H9 (cell line): Measurements from ENCODE around the gene CELF4. TPM values are rescaled to one million over a fixed set of nuclear protein-coding genes. Genes with fewer than 3 reads are reported as not detected.
A peak's percentile ranks its signal among the peaks of the same experiment; 100 is the strongest.

ENCODE experiments used
- DNase-seq: peaks from one replicate; pipeline ENCODE4 v3.0.0-alpha.2; 2017
- H2AFZ ChIP-seq: one replicate; pipeline ENCODE4 v1.6.1; 2013; ENCODE audit warnings: mild to moderate bottlenecking, low read length, control low read depth, moderate library complexity
- H2AK5ac ChIP-seq: 2 replicates; pipeline ENCODE4 v1.6.1; 2013; ENCODE audit warnings: low read length, control low read depth, mixed read lengths; ENCODE audit not compliant: insufficient read length
- H2BK120ac ChIP-seq: one replicate; pipeline ENCODE4 v1.6.1; 2013; ENCODE audit warnings: low read depth, mild to moderate bottlenecking, low read length, control low read depth, inconsistent platforms; ENCODE audit not compliant: poor library complexity, severe bottlenecking
- H2BK12ac ChIP-seq: 2 replicates; pipeline ENCODE4 v1.6.1; 2013; ENCODE audit warnings: low read length, control low read depth, mixed read lengths, low read depth; ENCODE audit not compliant: insufficient read length
- H2BK15ac ChIP-seq: 2 replicates; pipeline ENCODE4 v1.6.1; 2013; ENCODE audit warnings: low read depth, low read length, control low read depth
- H2BK20ac ChIP-seq: one replicate; pipeline ENCODE4 v1.6.1; 2013; ENCODE audit warnings: low read depth, mild to moderate bottlenecking, low read length, control low read depth, inconsistent platforms; ENCODE audit not compliant: poor library complexity, severe bottlenecking
- H2BK5ac ChIP-seq: 2 replicates; pipeline ENCODE4 v1.6.1; 2013; ENCODE audit warnings: low read length, control low read depth, mixed read lengths; ENCODE audit not compliant: insufficient read length
- H3K14ac ChIP-seq: 2 replicates; pipeline ENCODE4 v1.6.1; 2013; ENCODE audit warnings: low read length, control low read depth; ENCODE audit not compliant: insufficient read depth
- H3K18ac ChIP-seq: 2 replicates; pipeline ENCODE4 v1.6.1; 2013; ENCODE audit warnings: low read depth, mild to moderate bottlenecking, mixed read lengths, low read length, control low read depth; ENCODE audit not compliant: insufficient read length
- H3K23ac ChIP-seq: 2 replicates; pipeline ENCODE4 v1.6.1; 2013; ENCODE audit warnings: low read length, control low read depth, mixed read lengths, low read depth; ENCODE audit not compliant: insufficient read length
- H3K23me2 ChIP-seq: 2 replicates; pipeline ENCODE4 v1.6.1; 2013; ENCODE audit warnings: low read depth, mild to moderate bottlenecking, mixed read lengths, low read length, control low read depth; ENCODE audit not compliant: insufficient read length, poor library complexity, severe bottlenecking
- H3K27ac ChIP-seq: 2 replicates; pipeline ENCODE4 v1.5.1; 2013; ENCODE audit warnings: low read length, control low read depth, mixed read lengths, low read depth; ENCODE audit not compliant: insufficient read length
- H3K27me3 ChIP-seq: 2 replicates; pipeline ENCODE4 v1.6.1; 2013; ENCODE audit warnings: low read length, control low read depth, inconsistent platforms; ENCODE audit not compliant: insufficient read depth
- H3K4ac ChIP-seq: 2 replicates; pipeline ENCODE4 v1.6.1; 2013; ENCODE audit warnings: low read depth, mild to moderate bottlenecking, control low read depth, inconsistent platforms, low read length, moderate library complexity
- H3K4me1 ChIP-seq: 2 replicates; pipeline ENCODE4 v1.6.1; 2013; ENCODE audit warnings: low read length, control low read depth, inconsistent platforms; ENCODE audit not compliant: insufficient read depth
- H3K4me2 ChIP-seq: 2 replicates; pipeline ENCODE4 v1.6.1; 2013; ENCODE audit warnings: low read length, control low read depth, mixed read lengths; ENCODE audit not compliant: insufficient read length, insufficient read depth
- H3K56ac ChIP-seq: 2 replicates; pipeline ENCODE4 v1.6.1; 2013; ENCODE audit warnings: low read depth, mild to moderate bottlenecking, mixed read lengths, low read length, control low read depth; ENCODE audit not compliant: insufficient read length
- H3K79me1 ChIP-seq: 2 replicates; pipeline ENCODE4 v1.6.1; 2013; ENCODE audit warnings: low read depth, mild to moderate bottlenecking, moderate library complexity, low read length, control low read depth, inconsistent platforms; ENCODE audit not compliant: insufficient read depth, poor library complexity, severe bottlenecking
- H3K79me2 ChIP-seq: 2 replicates; pipeline ENCODE4 v1.6.1; 2013; ENCODE audit warnings: low read length, control low read depth, inconsistent platforms; ENCODE audit not compliant: insufficient read depth
- H3K9ac ChIP-seq: 2 replicates; pipeline ENCODE4 v1.6.1; 2013; ENCODE audit warnings: low read length, control low read depth, mixed read lengths; ENCODE audit not compliant: insufficient read length; ENCODE audit errors: extremely low read depth
- H3K9me3 ChIP-seq: one replicate; pipeline ENCODE4 v1.6.1; 2013; ENCODE audit warnings: low read depth, low read length, inconsistent platforms; ENCODE audit not compliant: control insufficient read depth
- H3T11ph ChIP-seq: one replicate; pipeline ENCODE4 v1.6.1; 2013; ENCODE audit warnings: mild to moderate bottlenecking, low read length, control low read depth, inconsistent platforms
- H4K20me1 ChIP-seq: one replicate; pipeline ENCODE4 v1.6.1; 2013; ENCODE audit not compliant: control insufficient read depth, insufficient read length, insufficient read depth
- H4K5ac ChIP-seq: 2 replicates; pipeline ENCODE4 v1.6.1; 2013; ENCODE audit warnings: low read depth, mild to moderate bottlenecking, mixed read lengths, low read length, control low read depth; ENCODE audit not compliant: insufficient read length
- H4K8ac ChIP-seq: replicated peaks from 2 replicates; pipeline ENCODE4 v1.6.1; 2013; ENCODE audit warnings: low read length, control low read depth, mixed read lengths, low read depth; ENCODE audit not compliant: insufficient read length
- H4K91ac ChIP-seq: 2 replicates; pipeline ENCODE4 v1.6.1; 2013; ENCODE audit warnings: low read depth, mild to moderate bottlenecking, moderate library complexity, mixed read lengths, low read length, control low read depth; ENCODE audit not compliant: insufficient read length
- H3K27ac Mint-ChIP-seq, 3 experiments: 2 replicates in 2 of 3; 3 replicates in 1 of 3; pipeline ENCODE4 v1.8.0; 2020 to 2021; ENCODE audit warnings: mixed read lengths in 3 of 3, mild to moderate bottlenecking in 1 of 3, moderate library complexity in 1 of 3
- H3K27me3 Mint-ChIP-seq: 2 replicates; pipeline ENCODE4 v1.8.0; 2021; ENCODE audit warnings: low read depth, mild to moderate bottlenecking, moderate library complexity, mixed read lengths
- H3K36me3 Mint-ChIP-seq, 3 experiments: 2 replicates in 2 of 3; 3 replicates in 1 of 3; pipeline ENCODE4 v1.8.0; 2020 to 2021; ENCODE audit warnings: low read depth in 3 of 3, mixed read lengths in 3 of 3; ENCODE audit not compliant: insufficient read depth in 1 of 3
- H3K4me1 Mint-ChIP-seq, 2 experiments: 2 replicates each; pipeline ENCODE4 v1.8.0; 2020; ENCODE audit warnings: mixed read lengths in 2 of 2
- H3K4me3 Mint-ChIP-seq, 2 experiments: 2 replicates in 1 of 2; 3 replicates in 1 of 2; pipeline ENCODE4 v1.8.0; 2020 to 2021; ENCODE audit warnings: mild to moderate bottlenecking in 2 of 2, mixed read lengths in 2 of 2, moderate library complexity in 1 of 2
- H3K9me3 Mint-ChIP-seq, 2 experiments: 2 replicates in 1 of 2; 3 replicates in 1 of 2; pipeline ENCODE4 v1.8.0; 2020; ENCODE audit warnings: mild to moderate bottlenecking in 2 of 2, mixed read lengths in 2 of 2, moderate library complexity in 1 of 2
- WGBS: extraction: QIAGEN DNeasy Blood & Tissue Kit; methylation state at CpG from one replicate; pipeline ENCODE4 v1.1.7; 2013; ENCODE audit warnings: missing lambda C conversion rate, low lambda C conversion rate, mixed read lengths; ENCODE audit not compliant: insufficient read length; ENCODE audit errors: extremely low coverage; 5-methylcytosine and 5-hydroxymethylcytosine counted together
- total RNA-seq: library from RNA; stranded (reverse); gene quantifications from 2 replicates; pipeline ENCODE4 v1.2.1, GENCODE V29; 2021
- TF ChIP-seq, protein P1 (sequence below): fragments of 200-600 bp; sonication (generic); conservative IDR thresholded peaks from 3 replicates; pipeline ENCODE4 v1.8.0; 2021; ENCODE audit warnings: antibody characterized with exemption, mild to moderate bottlenecking

The CELF4 gene
- total RNA-seq, 1 experiment from 2014 or later, result 1.1 TPM

DNA sequence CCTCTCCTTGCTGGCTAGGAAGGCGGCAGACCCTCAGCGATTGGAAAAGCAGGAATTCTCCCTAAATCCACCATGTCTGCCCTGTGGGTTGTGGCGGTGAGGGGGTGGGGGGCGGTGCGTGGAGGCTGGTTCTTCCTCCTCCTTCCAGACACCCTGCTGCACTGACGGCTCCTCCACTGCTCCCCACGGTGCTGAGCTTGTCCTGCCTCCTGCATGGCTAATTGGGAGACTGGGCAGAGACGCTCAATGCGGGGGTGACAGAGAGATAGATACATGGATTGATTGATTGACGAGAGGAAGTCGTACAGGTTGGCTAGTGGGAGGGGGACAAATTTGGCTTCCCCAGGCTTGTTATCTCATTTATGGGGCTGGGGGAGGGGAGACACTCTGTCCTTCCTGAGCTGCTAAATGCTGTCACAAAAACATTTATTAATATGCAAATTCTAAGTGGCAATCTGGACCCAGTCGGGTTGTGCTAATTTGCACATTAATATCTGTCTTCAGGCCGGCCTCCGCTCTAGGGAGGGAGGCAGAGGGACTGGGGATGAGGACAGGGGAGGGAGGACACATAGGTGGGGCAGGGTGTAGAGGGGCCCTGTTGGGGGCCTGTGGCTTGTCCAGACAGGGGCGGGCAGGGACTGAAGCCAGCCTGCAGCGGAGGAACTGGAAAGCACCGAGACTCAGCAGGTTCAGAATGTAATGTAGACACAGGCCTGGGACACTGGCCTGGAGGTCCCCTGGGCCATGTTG lies 181.6 kb downstream of the CELF4 start:
- H3K79me2 ChIP-seq, result no peaks in the 10 kb centered on the region
- H3K4me2 ChIP-seq, result no peak overlapping the region
- H3K4ac ChIP-seq, result no peak overlapping the region
- no peak overlapping the region for H3K18ac ChIP-seq
- no peak overlapping the region for H2BK12ac ChIP-seq
- no peak overlapping the region for H3K23ac ChIP-seq
- H3K27me3 Mint-ChIP-seq, result peaks cover 32% of the 10 kb centered on the region
- no peak overlapping the region for H2BK20ac ChIP-seq
- H3K23me2 ChIP-seq, result no peaks in the 10 kb centered on the region
- H3K4me3 Mint-ChIP-seq, result no peak overlapping the region
- H2AFZ ChIP-seq, result no peak overlapping the region
- H3K56ac ChIP-seq, result no peak overlapping the region
- no peaks in the 10 kb centered on the region for H4K20me1 ChIP-seq
- no peaks in the 10 kb centered on the region for H3K27me3 ChIP-seq
- no peak overlapping the region for H4K8ac ChIP-seq
- no peaks in the 10 kb centered on the region; the same call in 1 of the 2 replicates for H3K4me1 ChIP-seq
- H2BK120ac ChIP-seq, result no peak overlapping the region
- peaks cover 3 to 6% of the 10 kb centered on the region in 2 experiments; a peak in 4 of 5 replicates for H3K9me3 Mint-ChIP-seq
- peaks cover 0 to 3% (median 2%) of the 10 kb centered on the region in 3 experiments; a peak in 4 of 7 replicates for H3K36me3 Mint-ChIP-seq
- no peaks in the 10 kb centered on the region for H3K79me1 ChIP-seq
- no peaks in the 10 kb centered on the region for H3K9me3 ChIP-seq
- no peak overlapping the region for H4K91ac ChIP-seq
- peaks cover 15 to 19% of the 10 kb centered on the region in 2 experiments for H3K4me1 Mint-ChIP-seq
- no peak for DNase-seq
- H3K14ac ChIP-seq, result no peak overlapping the region
- no peak overlapping the region for H2AK5ac ChIP-seq
- H3K9ac ChIP-seq, result no peak overlapping the region
- no peak overlapping the region for H4K5ac ChIP-seq
- TF ChIP-seq, protein P1, sequence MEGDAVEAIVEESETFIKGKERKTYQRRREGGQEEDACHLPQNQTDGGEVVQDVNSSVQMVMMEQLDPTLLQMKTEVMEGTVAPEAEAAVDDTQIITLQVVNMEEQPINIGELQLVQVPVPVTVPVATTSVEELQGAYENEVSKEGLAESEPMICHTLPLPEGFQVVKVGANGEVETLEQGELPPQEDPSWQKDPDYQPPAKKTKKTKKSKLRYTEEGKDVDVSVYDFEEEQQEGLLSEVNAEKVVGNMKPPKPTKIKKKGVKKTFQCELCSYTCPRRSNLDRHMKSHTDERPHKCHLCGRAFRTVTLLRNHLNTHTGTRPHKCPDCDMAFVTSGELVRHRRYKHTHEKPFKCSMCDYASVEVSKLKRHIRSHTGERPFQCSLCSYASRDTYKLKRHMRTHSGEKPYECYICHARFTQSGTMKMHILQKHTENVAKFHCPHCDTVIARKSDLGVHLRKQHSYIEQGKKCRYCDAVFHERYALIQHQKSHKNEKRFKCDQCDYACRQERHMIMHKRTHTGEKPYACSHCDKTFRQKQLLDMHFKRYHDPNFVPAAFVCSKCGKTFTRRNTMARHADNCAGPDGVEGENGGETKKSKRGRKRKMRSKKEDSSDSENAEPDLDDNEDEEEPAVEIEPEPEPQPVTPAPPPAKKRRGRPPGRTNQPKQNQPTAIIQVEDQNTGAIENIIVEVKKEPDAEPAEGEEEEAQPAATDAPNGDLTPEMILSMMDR, result no peak
- H2BK5ac ChIP-seq, result no peak overlapping the region
- H3T11ph ChIP-seq, result no peak overlapping the region
- WGBS, result no CpG with 5 or more reads among the region's 17 CpGs
- no peak overlapping the region for H2BK15ac ChIP-seq
- peak overlapping the region in 2 of 3 experiments; percentile 23 to 70; a peak in 2 of 7 replicates for H3K27ac Mint-ChIP-seq
- no peak overlapping the region for H3K27ac ChIP-seq
